Testis (tissue), 3 donors: ENCODE data around the gene RTBDN. TPM values are rescaled to one million over a fixed set of nuclear protein-coding genes. Genes with fewer than 3 reads are reported as not detected.
A peak's percentile ranks its signal among the peaks of the same experiment; 100 is the strongest.

Experiments used
- DNase-seq: peaks from one replicate; pipeline ENCODE4 v3.0.0-alpha.2; 2019
- H3K27ac ChIP-seq, 2 donors: fragments of 200-600 bp; sonication (generic); one replicate each; pipeline ENCODE4 v1.5.1; 2019
- H3K27me3 ChIP-seq: fragments of 200-600 bp; sonication (generic); one replicate; pipeline ENCODE4 v1.5.1; 2019
- H3K36me3 ChIP-seq: fragments of 200-600 bp; sonication (generic); one replicate; pipeline ENCODE4 v1.5.1; 2017; ENCODE audit warnings: low read depth; ENCODE audit errors: missing control alignments
- H3K4me1 ChIP-seq: fragments of 200-600 bp; sonication (generic); one replicate; pipeline ENCODE4 v1.5.1; 2019
- H3K4me3 ChIP-seq, 2 donors: fragments of 200-600 bp; sonication (generic); one replicate each; pipeline ENCODE4 v1.5.1; 2017 to 2019
- H3K9me3 ChIP-seq: fragments of 200-600 bp; sonication (generic); one replicate; pipeline ENCODE4 v1.5.1; 2017
- POLR2A ChIP-seq: fragments of 450-650 bp; IDR thresholded peaks from one replicate; pipeline ENCODE4 v1.6.1; 2017; ENCODE audit warnings: antibody characterized with exemption, mild to moderate bottlenecking, moderate library complexity
- WGBS, 2 donors: methylation state at CpG; one replicate each; pipeline ENCODE4 v1.1.5; 2018; 5-methylcytosine and 5-hydroxymethylcytosine counted together
- intact Hi-C: fragments of 100-400 bp; cut with DNase I; formaldehyde crosslinking; loops from one replicate; pipeline ENCODE4 v1.15.1; 2023; ENCODE audit warnings: low total_unique reads
- microRNA-seq, 2 donors: library from miRNA; unstranded; fragments of <30 nt; microRNA quantifications; one replicate each; pipeline ENCODE4, GENCODE V29; 2016; ENCODE audit warnings: borderline number of aligned reads in 2 of 2, borderline replicate concordance in 1 of 2
- polyA plus RNA-seq: library from polyadenylated mRNA; stranded (reverse); fragments of 350-450 nt; fragmentation: Illumina TruSeq; extraction: RNeasy Lipid Tissue Mini Kit (QIAGEN cat#74804); gene quantifications from one replicate; pipeline ENCODE4 v1.2.3, GENCODE V29; 2014; ENCODE audit warnings: low read depth, low replicate concordance; ENCODE audit not compliant: insufficient read depth
- small RNA-seq, 2 donors: library from RNA; depleted of rRNA; stranded (forward); fragments of <200 nt; gene quantifications; one replicate each; pipeline ENCODE3, GENCODE V24; 2016
- total RNA-seq, 2 donors: library from RNA; depleted of rRNA; stranded (reverse); fragments of >200 nt; gene quantifications; one replicate each; pipeline ENCODE4 v1.2.3, GENCODE V29; 2016
- TF ChIP-seq, protein P1 (sequence below), 3 experiments: fragments of 450-650 bp in 2 of 3; fragments of 200-600 bp in 1 of 3; sonication (generic) in 1 of 3; IDR thresholded peaks; one replicate each; pipeline ENCODE4 v1.5.1; 2016 to 2019; ENCODE audit warnings: antibody characterized with exemption in 3 of 3, mild to moderate bottlenecking in 2 of 3, moderate library complexity in 1 of 3

The RTBDN gene
- total and polyA plus RNA-seq, 3 donors from 2014 or later, result 3.7 to 5.1 (median 3.8) TPM

GRCh38 chr19:12778017-12778904 lies 56.1 kb downstream of the RTBDN start:
- Histone ChIP-seq H3K4me1 (peaks cover 40% of the 10 kb centered on the region), H3K27me3 (no peaks in the 10 kb centered on the region), H3K36me3 (no peaks in the 10 kb centered on the region), H3K9me3 (no peaks in the 10 kb centered on the region), H3K4me3 (peak overlapping the region; percentile 54 to 68), H3K27ac (peak overlapping the region; percentile 93 to 95)
- TF ChIP-seq POLR2A, result no peak
- TF ChIP-seq, protein P1, sequence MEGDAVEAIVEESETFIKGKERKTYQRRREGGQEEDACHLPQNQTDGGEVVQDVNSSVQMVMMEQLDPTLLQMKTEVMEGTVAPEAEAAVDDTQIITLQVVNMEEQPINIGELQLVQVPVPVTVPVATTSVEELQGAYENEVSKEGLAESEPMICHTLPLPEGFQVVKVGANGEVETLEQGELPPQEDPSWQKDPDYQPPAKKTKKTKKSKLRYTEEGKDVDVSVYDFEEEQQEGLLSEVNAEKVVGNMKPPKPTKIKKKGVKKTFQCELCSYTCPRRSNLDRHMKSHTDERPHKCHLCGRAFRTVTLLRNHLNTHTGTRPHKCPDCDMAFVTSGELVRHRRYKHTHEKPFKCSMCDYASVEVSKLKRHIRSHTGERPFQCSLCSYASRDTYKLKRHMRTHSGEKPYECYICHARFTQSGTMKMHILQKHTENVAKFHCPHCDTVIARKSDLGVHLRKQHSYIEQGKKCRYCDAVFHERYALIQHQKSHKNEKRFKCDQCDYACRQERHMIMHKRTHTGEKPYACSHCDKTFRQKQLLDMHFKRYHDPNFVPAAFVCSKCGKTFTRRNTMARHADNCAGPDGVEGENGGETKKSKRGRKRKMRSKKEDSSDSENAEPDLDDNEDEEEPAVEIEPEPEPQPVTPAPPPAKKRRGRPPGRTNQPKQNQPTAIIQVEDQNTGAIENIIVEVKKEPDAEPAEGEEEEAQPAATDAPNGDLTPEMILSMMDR (IDR thresholded peaks at IDR 0.05), result no peak
- peak; percentile 73 for DNase-seq
- WGBS, 2 donors, result 0 to 2% methylated on average over 20 to 42 of the region's 44 CpGs
- intact Hi-C loops, result loop anchor here (10.0 kb wide), 1 partner anchor 67 kb away; no protein-coding TSS in a partner anchor

DNA sequence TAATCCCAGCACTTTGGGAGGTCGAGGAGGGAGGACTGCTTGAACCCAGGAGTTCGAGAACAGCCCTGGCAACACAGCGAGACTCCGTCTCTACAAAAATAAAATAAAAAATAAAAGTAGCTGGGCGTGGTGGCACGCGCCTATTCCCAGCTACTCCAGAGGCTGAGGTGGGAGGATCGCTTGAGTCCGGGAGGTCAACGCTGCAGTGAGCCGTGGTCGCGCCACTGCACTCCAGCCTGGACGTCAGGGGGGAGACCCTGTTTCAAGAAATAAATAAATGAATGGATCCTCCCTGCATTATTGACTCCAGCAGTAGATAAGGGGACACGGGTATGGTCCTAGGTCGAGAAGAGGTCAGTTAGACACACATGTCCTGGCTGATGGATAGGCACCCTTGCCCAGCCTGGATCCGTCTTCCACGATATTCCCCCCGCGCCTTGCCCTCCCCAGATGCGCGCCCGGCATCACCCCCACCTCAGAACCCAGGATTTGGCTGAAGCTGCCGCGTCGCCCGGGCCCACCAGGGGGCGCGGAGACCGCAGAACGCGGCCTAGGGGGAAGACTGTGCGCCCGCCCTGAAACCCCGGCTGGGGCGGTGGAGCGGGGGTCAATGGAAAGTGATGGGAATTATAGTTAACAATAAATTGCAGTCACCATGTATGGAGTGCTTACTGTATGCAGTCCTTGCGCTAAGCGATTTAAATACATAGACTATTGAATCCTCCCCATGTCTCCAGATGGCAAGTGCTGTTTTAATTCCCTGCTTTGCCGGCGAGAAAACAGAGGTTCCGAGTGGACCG lies 57.0 kb downstream of the RTBDN start:
- intact Hi-C loops, result loop anchor here (10.0 kb wide), 1 partner anchor 67 kb away; no protein-coding TSS in a partner anchor
- H3K27me3 ChIP-seq, result no peaks in the 10 kb centered on the region
- peaks cover 34% of the 10 kb centered on the region for H3K4me1 ChIP-seq
- H3K27ac ChIP-seq, result peak overlapping the region; percentile 93 to 95
- H3K4me3 ChIP-seq, result peak overlapping the region; percentile 54 to 68
- 8% methylated on average over 41 to 43 of the region's 43 CpGs for WGBS, 2 donors
- H3K36me3 ChIP-seq, result no peaks in the 10 kb centered on the region
- peak; percentile 82 for DNase-seq
- TF ChIP-seq, protein P1 (IDR thresholded peaks at IDR 0.05), result peak; percentile 92 to 95 (median 94)
- TF ChIP-seq POLR2A, result no peak
- no peaks in the 10 kb centered on the region for H3K9me3 ChIP-seq

Small RNA genes within 50 kb of the gene (microRNA-seq; reads per million reads assigned to microRNA genes)
- gene MIR5684, result 0 reads per million in 2 donors
- gene MIR6794, result 0 to 0.70 reads per million in 2 donors

Small RNA genes within 50 kb of the gene (small RNA-seq; reads per million reads assigned to genes)
- gene MIR5684, result 0 reads per million in 2 donors
- 0 reads per million in 2 donors for gene MIR6794

Other genes starting within 250 kb of the RTBDN start
- gene ZNF490, start 223.8 kb downstream of the RTBDN start, total RNA-seq, result 10 to 100 TPM in 1 of 2 donors, 1 to 10 TPM in 1; 6.6 to 10.4 TPM
- gene ZNF490, start 223.8 kb downstream of the RTBDN start, polyA plus RNA-seq, result 2.5 TPM
- 10 to 100 TPM; 16.1 to 17.2 TPM for gene ZNF791, start 223.7 kb downstream of the RTBDN start, total RNA-seq
- gene ZNF791, start 223.7 kb downstream of the RTBDN start, polyA plus RNA-seq, result 9.3 TPM
- gene MAN2B1, start 167.8 kb downstream of the RTBDN start, total RNA-seq, result 10 to 100 TPM; 29.7 to 30.6 TPM
- gene MAN2B1, start 167.8 kb downstream of the RTBDN start, polyA plus RNA-seq, result 45.7 TPM
- gene WDR83, start 167.8 kb downstream of the RTBDN start, total RNA-seq, result 10 to 100 TPM; 15.8 to 18.3 TPM
- gene WDR83, start 167.8 kb downstream of the RTBDN start, polyA plus RNA-seq, result 23.2 TPM
- gene DHPS, start 152.7 kb downstream of the RTBDN start, total RNA-seq, result 100 to 1,000 TPM in 1 of 2 donors, 10 to 100 TPM in 1; 85.9 to 119 TPM
- 50.2 TPM for gene DHPS, start 152.7 kb downstream of the RTBDN start, polyA plus RNA-seq
- 1 to 10 TPM in 1 of 2 donors, not detected in 1; 4.5 TPM for gene GNG14, start 146.6 kb downstream of the RTBDN start, total RNA-seq
- gene GNG14, start 146.6 kb downstream of the RTBDN start, polyA plus RNA-seq, result not detected
- gene FBXW9, start 137.9 kb downstream of the RTBDN start, total RNA-seq, result 10 to 100 TPM; 20.5 to 23.3 TPM
- 27.4 TPM for gene FBXW9, start 137.9 kb downstream of the RTBDN start, polyA plus RNA-seq
- gene TNPO2, start 110.6 kb downstream of the RTBDN start, total RNA-seq, result 100 to 1,000 TPM; 110 to 129 TPM
- gene TNPO2, start 110.6 kb downstream of the RTBDN start, polyA plus RNA-seq, result 103 TPM
- gene TRIR, start 99.9 kb downstream of the RTBDN start, total RNA-seq, result 100 to 1,000 TPM; 244 to 329 TPM
- gene TRIR, start 99.9 kb downstream of the RTBDN start, polyA plus RNA-seq, result 158 TPM
- 100 to 1,000 TPM in 1 of 2 donors, 10 to 100 TPM in 1; 89.3 to 109 TPM for gene GET3, start 97.1 kb downstream of the RTBDN start, total RNA-seq
- 134 TPM for gene GET3, start 97.1 kb downstream of the RTBDN start, polyA plus RNA-seq
- under 1 TPM; 0.50 to 0.87 TPM for gene BEST2, start 82.8 kb downstream of the RTBDN start, total RNA-seq
- gene BEST2, start 82.8 kb downstream of the RTBDN start, polyA plus RNA-seq, result not detected
- gene HOOK2, start 59.0 kb downstream of the RTBDN start, total RNA-seq, result 10 to 100 TPM; 54.4 to 63.4 TPM
- gene HOOK2, start 59.0 kb downstream of the RTBDN start, polyA plus RNA-seq, result 30.0 TPM
- 100 to 1,000 TPM in 1 of 2 donors, 10 to 100 TPM in 1; 75.9 to 143 TPM for gene JUNB, start 43.1 kb downstream of the RTBDN start, total RNA-seq
- 54.5 TPM for gene JUNB, start 43.1 kb downstream of the RTBDN start, polyA plus RNA-seq
- gene PRDX2, start 32.8 kb downstream of the RTBDN start, total RNA-seq, result 100 to 1,000 TPM in 1 of 2 donors, 10 to 100 TPM in 1; 72.1 to 117 TPM
- gene PRDX2, start 32.8 kb downstream of the RTBDN start, polyA plus RNA-seq, result 87.1 TPM
- gene THSD8, start 32.5 kb downstream of the RTBDN start, total RNA-seq, result 10 to 100 TPM in 1 of 2 donors, 1 to 10 TPM in 1; 3.0 to 14.0 TPM
- 27.9 TPM for gene THSD8, start 32.5 kb downstream of the RTBDN start, polyA plus RNA-seq
- gene RNASEH2A, start 28.0 kb downstream of the RTBDN start, total RNA-seq, result 10 to 100 TPM; 15.7 to 18.6 TPM
- gene RNASEH2A, start 28.0 kb downstream of the RTBDN start, polyA plus RNA-seq, result 14.1 TPM
- gene MAST1, start 3.9 kb upstream of the RTBDN start, total RNA-seq, result 1 to 10 TPM; 8.5 to 9.0 TPM
- gene MAST1, start 3.9 kb upstream of the RTBDN start, polyA plus RNA-seq, result 11.7 TPM
- gene DNASE2, start 46.9 kb upstream of the RTBDN start, total RNA-seq, result 10 to 100 TPM in 1 of 2 donors, 1 to 10 TPM in 1; 9.0 to 17.4 TPM
- 17.7 TPM for gene DNASE2, start 46.9 kb upstream of the RTBDN start, polyA plus RNA-seq
- under 1 TPM; 0.24 to 0.31 TPM for gene KLF1, start 52.6 kb upstream of the RTBDN start, total RNA-seq
- gene KLF1, start 52.6 kb upstream of the RTBDN start, polyA plus RNA-seq, result not detected
- gene GCDH, start 56.6 kb upstream of the RTBDN start, total RNA-seq, result 10 to 100 TPM; 30.5 to 32.1 TPM
- 11.0 TPM for gene GCDH, start 56.6 kb upstream of the RTBDN start, polyA plus RNA-seq
- gene SYCE2, start 84.7 kb upstream of the RTBDN start, total RNA-seq, result 10 to 100 TPM; 12.3 to 20.4 TPM
- 61.1 TPM for gene SYCE2, start 84.7 kb upstream of the RTBDN start, polyA plus RNA-seq
- 10 to 100 TPM; 53.8 to 65.3 TPM for gene FARSA, start 99.1 kb upstream of the RTBDN start, total RNA-seq
- 55.1 TPM for gene FARSA, start 99.1 kb upstream of the RTBDN start, polyA plus RNA-seq
- gene CALR, start 104.0 kb upstream of the RTBDN start, total RNA-seq, result 100 to 1,000 TPM; 389 to 467 TPM
- gene CALR, start 104.0 kb upstream of the RTBDN start, polyA plus RNA-seq, result 538 TPM
- 100 to 1,000 TPM; 114 to 136 TPM for gene RAD23A, start 111.3 kb upstream of the RTBDN start, total RNA-seq
- 174 TPM for gene RAD23A, start 111.3 kb upstream of the RTBDN start, polyA plus RNA-seq
- 10 to 100 TPM; 32.2 to 39.8 TPM for gene GADD45GIP1, start 122.6 kb upstream of the RTBDN start, total RNA-seq
- gene GADD45GIP1, start 122.6 kb upstream of the RTBDN start, polyA plus RNA-seq, result 21.6 TPM
- 1 to 10 TPM; 1.4 to 2.8 TPM for gene DAND5, start 135.0 kb upstream of the RTBDN start, total RNA-seq
- 0.16 TPM for gene DAND5, start 135.0 kb upstream of the RTBDN start, polyA plus RNA-seq
- 10 to 100 TPM; 51.7 to 62.4 TPM for gene NFIX, start 160.9 kb upstream of the RTBDN start, total RNA-seq
- 47.4 TPM for gene NFIX, start 160.9 kb upstream of the RTBDN start, polyA plus RNA-seq